Hindlimb muscle (tissue), 1 donor: ENCODE measurements around the gene ELK3. TPM values are rescaled to one million over a fixed set of nuclear protein-coding genes. Genes with fewer than 3 reads are reported as not detected.

Source experiments
- DNase-seq: peaks from one replicate; pipeline ENCODE4 v3.0.0-alpha.2; 2013
- polyA plus RNA-seq: library from polyadenylated mRNA; unstranded; fragments of 120-200 nt; gene quantifications from one replicate; pipeline ENCODE4 v1.2.1, GENCODE V29; 2013; ENCODE audit not compliant: insufficient read length

ELK3 gene
- polyA plus RNA-seq, 1 donor = 35.6 TPM

GRCh38 chr12:96212456-96213375 lies 18.5 kb downstream of the ELK3 start:
- DNase-seq = no peak

DNA sequence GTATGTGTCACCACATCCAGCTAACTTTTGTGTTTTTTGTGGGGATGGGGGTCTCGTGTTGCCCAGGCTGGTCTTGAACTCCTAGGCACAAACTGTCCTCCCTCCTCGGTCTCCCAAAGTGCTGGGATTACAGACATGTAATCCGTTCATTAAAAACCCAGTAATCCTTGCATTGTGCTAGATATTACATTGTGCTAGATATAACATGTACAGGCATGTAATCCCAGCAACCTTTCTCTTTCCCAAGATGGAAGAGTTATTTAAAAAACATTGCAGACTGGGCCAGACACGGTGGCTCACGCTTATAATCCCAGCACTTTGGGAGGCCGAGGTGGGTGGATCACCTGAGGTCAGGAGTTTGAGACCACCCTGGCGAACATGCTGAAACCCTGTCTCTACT lies 19.7 kb downstream of the ELK3 start:
- DNase-seq = no peak

DNA sequence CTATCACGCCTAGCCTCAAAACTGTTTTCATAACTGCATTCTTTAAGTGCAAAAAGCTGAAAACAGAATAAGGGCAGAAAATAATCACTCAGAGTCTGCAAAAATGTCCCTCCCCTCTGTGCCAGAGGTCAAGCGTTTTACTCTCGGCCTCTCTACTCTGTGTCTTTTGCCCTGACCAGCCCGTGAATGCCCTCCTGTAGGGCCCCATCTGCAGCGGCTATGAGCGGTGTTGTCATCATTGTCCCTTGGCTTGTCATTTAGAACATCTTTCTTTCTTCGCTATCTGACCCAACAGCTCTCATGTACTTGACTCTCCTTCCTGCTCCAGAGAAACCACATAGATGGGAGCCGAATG lies 21.7 kb downstream of the ELK3 start:
- DNase-seq = no peak

DNA sequence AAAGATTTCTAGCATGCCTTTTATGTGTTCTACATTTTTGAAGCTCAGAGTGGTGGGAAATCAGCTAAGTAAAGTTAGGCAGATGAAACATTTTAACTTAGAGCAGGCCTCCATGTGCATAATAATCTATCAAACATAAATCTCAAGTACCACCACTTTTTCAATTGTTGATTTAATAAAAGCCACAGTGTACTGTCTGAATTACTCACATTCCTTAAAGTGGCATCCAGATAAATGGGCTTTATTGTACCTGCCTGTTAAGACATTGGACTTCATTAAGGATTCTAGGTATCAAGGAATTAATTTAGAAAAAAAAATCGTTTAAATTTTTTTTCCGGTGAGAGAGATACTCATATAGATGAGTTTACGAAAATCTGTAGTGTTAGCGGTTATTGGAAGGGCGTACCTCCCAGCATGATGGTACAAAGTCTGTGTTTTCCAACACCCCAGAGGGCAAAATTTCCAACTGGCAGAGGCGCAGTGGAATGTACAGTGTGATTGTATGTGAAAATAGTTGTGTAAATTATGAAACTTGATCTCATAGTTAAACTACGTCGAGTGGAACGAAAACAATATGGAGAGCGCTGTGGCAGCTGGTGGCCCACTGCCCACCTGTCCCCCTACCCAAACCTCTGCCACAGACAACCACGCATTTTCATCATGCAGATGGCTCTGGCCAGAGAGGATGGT lies 25.0 kb downstream of the ELK3 start:
- DNase-seq = no peak

DNA sequence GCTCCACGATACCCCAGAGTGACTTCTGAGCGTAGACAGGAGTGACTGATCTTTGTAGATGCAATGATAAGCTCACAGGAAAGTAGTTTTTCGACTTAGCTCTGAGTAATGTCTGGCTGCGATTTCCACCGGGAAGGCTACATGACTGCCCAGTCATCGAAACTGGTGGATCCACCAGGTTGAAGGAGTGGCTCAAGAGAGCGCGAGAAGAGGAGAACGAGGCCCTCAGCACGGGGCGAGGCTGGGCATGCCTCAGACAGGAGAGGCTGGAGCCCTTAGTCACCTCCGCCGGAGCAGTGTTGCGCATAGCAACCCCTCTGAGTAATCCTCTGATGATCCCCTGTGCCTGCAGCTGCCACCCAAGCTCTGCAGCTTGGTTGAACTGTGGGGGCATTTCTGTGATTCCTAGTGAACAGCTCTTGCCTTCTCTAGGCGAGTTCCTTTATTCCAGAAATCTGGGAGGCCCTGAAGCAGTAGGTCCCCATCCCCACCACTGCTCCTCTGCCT lies 25.6 kb downstream of the ELK3 start:
- DNase-seq = no peak

- DNase-seq = no peak
Observed at GRCh38 chr12:96220902-96221301, 26.7 kb downstream of the ELK3 start.

GRCh38 chr12:96221391-96221790 lies 27.2 kb downstream of the ELK3 start:
- no peak for DNase-seq

GRCh38 chr12:96223411-96224218 lies 29.4 kb downstream of the ELK3 start:
- no peak for DNase-seq

GRCh38 chr12:96224219-96224615 lies 30.0 kb downstream of the ELK3 start:
- DNase-seq = no peak

- no peak for DNase-seq
Observed at GRCh38 chr12:96225044-96225855, 31.1 kb downstream of the ELK3 start.

DNA sequence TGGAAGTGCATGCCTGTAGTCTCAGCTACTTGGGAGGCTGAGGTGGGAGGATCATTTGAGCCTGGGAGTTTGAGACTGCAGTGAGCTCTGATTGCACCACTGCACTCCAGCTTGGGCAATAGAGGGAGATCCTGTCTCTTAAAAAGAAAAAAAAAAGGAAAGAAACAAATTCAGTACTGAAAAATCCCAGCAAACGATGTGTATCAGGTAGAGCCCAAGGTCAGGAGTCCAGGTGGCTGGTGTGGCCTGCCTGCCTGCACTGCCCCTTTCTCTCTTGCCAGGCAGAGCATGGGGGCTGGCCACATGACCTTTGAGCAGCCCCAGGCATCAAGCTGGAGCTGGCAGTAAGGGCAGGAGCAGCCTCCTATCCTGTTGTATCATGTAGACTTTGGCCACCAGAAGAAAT lies 31.8 kb downstream of the ELK3 start:
- DNase-seq = no peak

DNA sequence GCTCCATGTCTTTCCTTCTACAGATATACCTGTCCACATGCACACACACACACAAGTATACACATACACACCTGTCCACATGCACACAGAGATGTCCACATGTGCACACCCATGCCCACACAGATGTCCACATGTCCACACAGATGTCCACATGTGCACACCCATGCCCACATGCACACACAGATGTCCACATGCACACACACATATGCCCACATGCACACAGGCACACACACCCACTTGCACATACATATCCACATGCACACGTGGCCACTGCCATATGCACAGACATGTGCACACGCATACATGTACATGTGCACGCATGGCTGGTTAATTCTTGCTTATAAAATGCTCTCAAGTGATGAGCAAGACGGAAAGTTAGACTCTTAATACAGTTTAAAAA lies 32.2 kb downstream of the ELK3 start:
- DNase-seq = no peak

GRCh38 chr12:96226801-96227348 lies 32.7 kb downstream of the ELK3 start:
- DNase-seq = no peak

- no peak for DNase-seq
Observed at GRCh38 chr12:96227365-96228106, 33.4 kb downstream of the ELK3 start.

DNA sequence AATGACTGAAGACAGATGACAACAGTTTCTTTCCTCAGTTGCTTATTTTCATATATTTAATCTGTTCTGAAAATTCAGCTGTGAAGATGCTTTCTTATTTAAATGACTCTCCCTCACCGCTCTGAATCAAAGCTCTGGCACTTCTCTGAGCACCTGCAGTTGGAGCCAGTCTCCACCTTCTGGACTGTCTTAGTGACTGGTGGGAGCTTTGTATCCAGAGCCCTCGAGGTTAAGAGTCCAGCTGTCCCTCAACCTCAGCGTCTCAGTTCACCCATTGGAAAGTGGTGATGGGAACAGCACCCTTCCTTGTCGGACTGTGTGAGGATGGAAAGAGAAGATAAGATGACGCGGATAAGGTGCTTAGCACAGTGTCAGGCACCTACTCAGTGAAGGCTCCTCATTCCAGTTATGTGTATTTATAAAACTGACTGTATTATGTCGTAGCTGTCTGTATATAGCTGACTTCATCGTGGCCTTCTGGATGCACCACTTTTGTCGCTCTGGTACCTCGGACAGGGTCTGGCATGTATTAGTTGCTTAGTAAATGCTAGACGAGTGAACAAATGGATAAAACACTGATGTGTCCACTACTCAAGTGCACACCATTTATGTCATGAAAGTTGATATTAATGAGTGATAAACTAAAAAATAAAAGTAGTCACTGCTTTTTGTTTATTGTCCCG lies 34.5 kb downstream of the ELK3 start:
- no peak for DNase-seq

GRCh38 chr12:96230646-96231045 lies 36.5 kb downstream of the ELK3 start:
- no peak for DNase-seq

- DNase-seq = no peak
Observed at GRCh38 chr12:96233168-96233567, 39.0 kb downstream of the ELK3 start.

DNA sequence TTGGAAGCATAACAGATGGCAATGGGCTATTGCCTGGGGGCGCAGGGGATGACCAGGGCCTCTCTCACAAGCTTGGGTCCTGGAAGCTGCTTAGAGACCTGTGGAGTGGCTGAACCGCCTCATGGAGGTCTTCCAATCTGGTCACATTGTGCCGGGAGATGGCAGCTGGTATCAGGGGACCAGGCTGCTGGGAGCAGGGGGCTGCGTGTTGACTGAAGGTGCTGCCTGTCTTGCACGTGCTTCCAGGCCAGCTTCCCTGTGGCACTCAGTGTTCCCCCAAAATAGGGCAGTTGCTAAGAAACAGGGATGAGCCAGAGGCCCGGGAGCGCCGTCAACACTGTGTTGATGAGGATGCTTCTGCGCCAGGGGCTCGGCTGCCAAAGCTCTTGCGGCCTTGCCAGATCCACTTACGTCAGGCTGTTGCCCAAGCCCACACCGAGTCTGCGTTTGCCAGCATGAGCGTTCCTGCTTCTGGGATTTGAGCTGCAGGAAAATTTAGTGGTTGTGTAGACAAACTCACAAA lies 39.8 kb downstream of the ELK3 start:
- DNase-seq = peak; percentile 87

DNA sequence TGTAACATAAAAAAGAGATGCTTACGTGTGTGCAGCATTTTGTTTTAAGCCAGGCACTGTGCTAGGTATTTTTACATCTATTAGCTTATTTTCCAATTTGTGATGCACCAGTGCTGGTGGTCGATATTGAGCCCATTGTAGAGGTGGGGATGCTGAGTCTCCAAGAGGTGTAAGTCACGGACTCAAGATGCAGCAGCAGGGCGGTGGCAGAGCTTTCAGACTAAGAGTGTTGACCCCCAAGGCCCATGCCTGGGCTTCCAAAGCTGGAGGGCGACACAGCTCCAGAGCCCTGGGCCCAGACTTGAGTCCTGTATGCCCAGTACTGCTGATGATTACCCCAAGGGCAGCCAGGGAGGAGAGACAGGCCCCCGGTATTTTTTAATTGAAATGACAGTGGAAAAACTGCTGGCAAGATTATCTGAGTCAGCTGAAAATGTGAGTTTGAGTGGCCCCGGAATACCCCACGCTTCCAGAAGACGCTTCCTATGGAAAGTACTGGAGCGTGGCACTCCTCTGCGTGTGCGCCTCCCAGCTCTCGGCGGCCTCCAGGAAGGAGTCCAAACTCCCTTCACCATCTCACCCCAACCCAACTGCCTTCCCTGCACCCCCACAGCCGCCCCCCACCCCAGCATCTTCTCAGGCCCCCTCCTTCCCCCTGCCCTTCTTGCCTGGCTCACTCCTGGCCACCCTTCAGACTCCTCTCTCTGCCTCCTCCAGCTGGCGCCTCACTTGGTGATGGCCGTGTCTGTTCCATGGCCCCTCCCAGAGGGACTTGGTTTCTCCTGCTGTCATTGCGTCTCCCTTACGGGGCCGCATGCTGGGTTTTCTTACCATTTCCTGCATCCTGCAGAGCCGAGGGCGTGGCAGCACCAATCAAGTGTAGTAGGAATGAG lies 40.7 kb downstream of the ELK3 start:
- DNase-seq = peak; percentile 64
